ENCODE measurements around the gene RSPRY1. TPM values are rescaled to one million over a fixed set of nuclear protein-coding genes. Genes with fewer than 3 reads are reported as not detected.

The RSPRY1 gene
- total RNA-seq, 2 donors from 2014 or later: 49.1 to 53.0 TPM

- DNase-seq: no peak
- intact Hi-C loops (cut with DNase I, micrococcal nuclease): no loop called here
- ATAC-seq: peak; percentile 10
These were observed 35.3 kb upstream of the RSPRY1 start for GRCh38 chr16:57150682-57151330.

- ATAC-seq (no peak), DNase-seq (no peak)
- intact Hi-C loops (cut with DNase I, micrococcal nuclease): no loop called here
These were observed 34.8 kb upstream of the RSPRY1 start for GRCh38 chr16:57151369-57151768.

GRCh38 chr16:57152096-57153093 lies 33.7 kb upstream of the RSPRY1 start:
- ATAC-seq (no peak), DNase-seq (no peak)
- intact Hi-C loops (cut with DNase I, micrococcal nuclease): no loop called here

GRCh38 chr16:57153841-57154240 lies 32.3 kb upstream of the RSPRY1 start:
- intact Hi-C loops (cut with DNase I, micrococcal nuclease): no loop called here
- no peak for DNase-seq
- no peak for ATAC-seq

- intact Hi-C loops (cut with DNase I, micrococcal nuclease): no loop called here
- ATAC-seq (no peak), DNase-seq (no peak)
These were observed 30.3 kb upstream of the RSPRY1 start for GRCh38 chr16:57155702-57156350.

GRCh38 chr16:57156351-57156703 lies 29.8 kb upstream of the RSPRY1 start:
- peak; percentile 47 for ATAC-seq
- DNase-seq: no peak
- intact Hi-C loops (cut with DNase I, micrococcal nuclease): no loop called here

GRCh38 chr16:57157533-57157932 lies 28.6 kb upstream of the RSPRY1 start:
- ATAC-seq (no peak), DNase-seq (no peak)
- intact Hi-C loops (cut with DNase I, micrococcal nuclease): no loop called here

- ATAC-seq: no peak
- DNase-seq: no peak
- intact Hi-C loops (cut with DNase I, micrococcal nuclease): no loop called here
These were observed 26.7 kb upstream of the RSPRY1 start for GRCh38 chr16:57159447-57159846.

GRCh38 chr16:57163842-57164241 lies 22.3 kb upstream of the RSPRY1 start:
- ATAC-seq (no peak), DNase-seq (no peak)
- intact Hi-C loops (cut with DNase I, micrococcal nuclease): no loop called here

- intact Hi-C loops (cut with DNase I, micrococcal nuclease): loop anchor here (5.0 kb wide), 2 partner anchors 78 to 83 kb away; no protein-coding TSS in a partner anchor
- ATAC-seq (no peak), DNase-seq (no peak)
These were observed 20.6 kb upstream of the RSPRY1 start for GRCh38 chr16:57165483-57165882.

GRCh38 chr16:57165938-57166337 lies 20.2 kb upstream of the RSPRY1 start:
- ATAC-seq (no peak), DNase-seq (no peak)
- intact Hi-C loops (cut with DNase I, micrococcal nuclease): loop anchor here (5.0 kb wide), 2 partner anchors 79 to 84 kb away; no protein-coding TSS in a partner anchor

- ATAC-seq (no peak), DNase-seq (no peak)
- intact Hi-C loops (cut with DNase I, micrococcal nuclease): loop anchor here (5.0 kb wide), 2 partner anchors 79 to 84 kb away; no protein-coding TSS in a partner anchor
These were observed 19.7 kb upstream of the RSPRY1 start for GRCh38 chr16:57166451-57166850.

GRCh38 chr16:57166951-57167350 lies 19.2 kb upstream of the RSPRY1 start:
- DNase-seq: no peak
- ATAC-seq: no peak
- intact Hi-C loops (cut with DNase I, micrococcal nuclease): loop anchor here (5.0 kb wide), 2 partner anchors 80 to 85 kb away; no protein-coding TSS in a partner anchor

GRCh38 chr16:57167538-57167937 lies 18.6 kb upstream of the RSPRY1 start:
- ATAC-seq (no peak), DNase-seq (no peak)

GRCh38 chr16:57167953-57168352 lies 18.2 kb upstream of the RSPRY1 start:
- intact Hi-C loops (cut with DNase I, micrococcal nuclease): loop anchor here (5.0 kb wide), 2 partner anchors 81 to 86 kb away; no protein-coding TSS in a partner anchor
- DNase-seq (no peak), ATAC-seq (peak; percentile 88)

More at GRCh38 chr16:57167538-57167937, 18.6 kb upstream of the RSPRY1 start:
- intact Hi-C loops (cut with DNase I, micrococcal nuclease): loop anchor here (5.0 kb wide), 2 partner anchors 80 to 85 kb away; no protein-coding TSS in a partner anchor

GRCh38 chr16:57169327-57169726 lies 16.8 kb upstream of the RSPRY1 start:
- ATAC-seq (no peak), DNase-seq (no peak)
- intact Hi-C loops (cut with DNase I, micrococcal nuclease): loop anchor here (5.0 kb wide), 2 partner anchors 82 to 87 kb away; no protein-coding TSS in a partner anchor

GRCh38 chr16:57172721-57173290 lies 13.3 kb upstream of the RSPRY1 start:
- intact Hi-C loops (cut with DNase I, micrococcal nuclease): no loop called here
- ATAC-seq (peak; percentile 11), DNase-seq (no peak)

- no peak for ATAC-seq
- DNase-seq: no peak
- intact Hi-C loops (cut with DNase I, micrococcal nuclease): no loop called here
These were observed 10.2 kb upstream of the RSPRY1 start for GRCh38 chr16:57175896-57176295.

- ATAC-seq (no peak), DNase-seq (no peak)
- intact Hi-C loops (cut with DNase I, micrococcal nuclease): no loop called here
These were observed 7.9 kb upstream of the RSPRY1 start for GRCh38 chr16:57178196-57178595.
